Ramos (cell line): ENCODE data around the gene GIPC2.

ENCODE experiments used
- in situ Hi-C: fragments of 300-500 bp; cut with MboI; formaldehyde crosslinking; loops from one replicate; pipeline ENCODE4 v1.14.3; 2022; ENCODE audit warnings: low sequenced_read_pairs; ENCODE audit not compliant: unreplicated experiment

GIPC2 gene

DNA sequence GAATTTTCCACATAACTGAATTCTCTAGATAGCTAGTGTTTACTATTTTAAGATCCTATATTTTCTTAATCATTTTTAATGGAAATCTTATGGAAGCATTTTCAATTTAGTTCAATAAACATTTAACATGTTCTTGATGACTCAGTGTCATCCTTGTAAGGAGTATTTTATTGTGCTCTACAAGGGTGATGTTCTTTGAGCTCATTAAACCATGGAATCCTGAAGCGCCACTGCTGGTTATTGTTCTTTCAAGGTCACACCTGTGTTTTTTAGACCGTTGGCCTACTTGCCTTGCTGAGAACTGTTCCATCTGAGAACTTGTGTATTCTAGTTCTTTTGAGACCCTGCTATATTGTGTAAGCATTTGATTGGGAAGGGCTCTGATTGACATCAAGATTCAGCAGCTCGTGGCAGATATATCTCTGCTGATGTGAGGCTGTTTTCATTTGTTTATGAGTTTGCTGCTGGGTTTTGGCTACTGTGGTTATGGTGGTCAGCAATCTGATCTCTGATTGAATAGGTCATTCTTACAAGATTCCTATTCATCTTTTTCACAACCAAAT lies 132.0 kb downstream of the GIPC2 start:
- in situ Hi-C loops = no loop called here

DNA sequence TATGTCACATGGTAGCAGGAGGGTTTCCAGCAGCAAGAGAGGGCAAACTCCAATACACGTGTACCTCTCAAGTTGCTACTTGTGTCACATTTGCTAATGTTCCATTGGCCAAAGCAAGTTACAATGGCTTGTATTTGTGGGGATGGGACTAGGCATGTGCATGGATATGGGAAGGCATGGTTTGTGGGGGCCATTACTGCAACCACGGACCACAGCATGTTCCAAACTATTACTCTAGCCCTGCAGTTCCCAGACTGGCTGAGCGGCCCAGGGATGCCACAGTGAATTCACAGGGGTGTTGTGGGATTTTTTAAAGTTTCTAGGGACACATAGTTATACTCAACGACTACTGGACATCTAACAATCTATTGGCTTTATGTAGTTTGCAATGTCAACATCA lies 133.1 kb downstream of the GIPC2 start:
- in situ Hi-C loops = no loop called here

DNA sequence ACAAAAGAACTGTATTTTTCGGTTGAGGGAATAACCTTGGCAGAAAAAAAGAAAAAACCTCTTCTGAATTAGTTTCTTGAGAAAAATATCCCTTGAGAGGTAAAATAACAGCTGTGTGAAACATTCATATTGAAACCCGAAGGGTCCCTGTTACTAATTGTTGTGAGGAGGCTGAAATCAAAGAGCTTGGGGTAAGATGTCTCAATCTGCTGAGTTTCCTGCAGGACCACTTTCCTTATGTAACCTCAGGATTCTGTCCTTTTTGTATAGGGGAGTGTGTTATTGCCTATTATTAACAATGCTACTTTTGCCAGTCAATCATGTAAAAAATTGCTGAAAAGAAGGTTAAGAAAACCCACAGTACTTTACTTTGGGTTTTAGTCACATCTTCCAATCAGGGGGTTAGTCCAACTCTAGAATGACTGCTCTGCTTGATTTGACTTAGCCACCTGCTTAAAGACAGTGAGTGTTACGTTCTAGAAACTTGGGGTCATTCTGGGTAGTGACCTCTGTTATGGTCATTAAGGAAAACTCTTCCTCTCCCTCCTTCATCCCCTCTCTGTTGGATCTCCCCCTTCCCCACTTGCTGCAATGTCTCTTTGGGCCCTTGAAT lies 138.8 kb downstream of the GIPC2 start:
- in situ Hi-C loops = no loop called here
